ENCODE data around the gene CELF4.

DNA sequence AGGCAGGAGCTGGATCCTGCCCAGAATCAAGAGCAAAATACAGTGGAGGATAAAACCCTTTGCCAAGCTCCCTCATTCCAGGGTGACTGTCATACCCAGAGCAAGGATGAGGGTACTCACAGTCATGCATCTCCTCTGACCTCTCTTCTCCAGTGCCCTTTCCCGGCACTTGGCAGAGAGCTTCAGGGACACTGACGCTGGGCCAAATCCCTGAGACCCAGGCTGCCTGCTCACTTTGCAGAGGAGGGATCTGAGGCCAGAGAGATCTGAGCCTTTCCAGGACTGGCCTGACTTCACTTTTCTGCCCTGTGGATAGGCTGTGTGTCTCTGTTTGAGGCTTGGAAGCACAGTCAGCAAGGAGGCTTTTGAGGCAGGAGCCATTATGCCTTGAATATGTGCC is 330.0 kb downstream of the CELF4 start:
- TF ChIP-seq, protein P1, sequence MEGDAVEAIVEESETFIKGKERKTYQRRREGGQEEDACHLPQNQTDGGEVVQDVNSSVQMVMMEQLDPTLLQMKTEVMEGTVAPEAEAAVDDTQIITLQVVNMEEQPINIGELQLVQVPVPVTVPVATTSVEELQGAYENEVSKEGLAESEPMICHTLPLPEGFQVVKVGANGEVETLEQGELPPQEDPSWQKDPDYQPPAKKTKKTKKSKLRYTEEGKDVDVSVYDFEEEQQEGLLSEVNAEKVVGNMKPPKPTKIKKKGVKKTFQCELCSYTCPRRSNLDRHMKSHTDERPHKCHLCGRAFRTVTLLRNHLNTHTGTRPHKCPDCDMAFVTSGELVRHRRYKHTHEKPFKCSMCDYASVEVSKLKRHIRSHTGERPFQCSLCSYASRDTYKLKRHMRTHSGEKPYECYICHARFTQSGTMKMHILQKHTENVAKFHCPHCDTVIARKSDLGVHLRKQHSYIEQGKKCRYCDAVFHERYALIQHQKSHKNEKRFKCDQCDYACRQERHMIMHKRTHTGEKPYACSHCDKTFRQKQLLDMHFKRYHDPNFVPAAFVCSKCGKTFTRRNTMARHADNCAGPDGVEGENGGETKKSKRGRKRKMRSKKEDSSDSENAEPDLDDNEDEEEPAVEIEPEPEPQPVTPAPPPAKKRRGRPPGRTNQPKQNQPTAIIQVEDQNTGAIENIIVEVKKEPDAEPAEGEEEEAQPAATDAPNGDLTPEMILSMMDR (IDR thresholded peaks at IDR 0.05) = no peak
- no peak for TF ChIP-seq POLR2A (IDR thresholded peaks at IDR 0.05)

Measured in body of pancreas (tissue), 4 donors.